ENCODE results near the gene ALG2.

The ALG2 gene

GRCh38 chr9:99171225-99172123 is 50.3 kb downstream of the ALG2 start:
- DNase-seq: no peak

- no peak for DNase-seq
Observed at GRCh38 chr9:99169982-99170761, 51.6 kb downstream of the ALG2 start.

GRCh38 chr9:99169086-99169485 is 52.7 kb downstream of the ALG2 start:
- no peak for DNase-seq

GRCh38 chr9:99167694-99168093 is 54.0 kb downstream of the ALG2 start:
- DNase-seq: peak; percentile 45

GRCh38 chr9:99167119-99167518 is 54.6 kb downstream of the ALG2 start:
- no peak for DNase-seq

Measured in activated CD4-positive, alpha-beta T cell treated with anti-CD3 and anti-CD28 coated beads, Interleukin-2, amount 50 U/mL, for 16 hours (primary cell).